ENCODE measurements around the gene YTHDC2.

The YTHDC2 gene

DNA sequence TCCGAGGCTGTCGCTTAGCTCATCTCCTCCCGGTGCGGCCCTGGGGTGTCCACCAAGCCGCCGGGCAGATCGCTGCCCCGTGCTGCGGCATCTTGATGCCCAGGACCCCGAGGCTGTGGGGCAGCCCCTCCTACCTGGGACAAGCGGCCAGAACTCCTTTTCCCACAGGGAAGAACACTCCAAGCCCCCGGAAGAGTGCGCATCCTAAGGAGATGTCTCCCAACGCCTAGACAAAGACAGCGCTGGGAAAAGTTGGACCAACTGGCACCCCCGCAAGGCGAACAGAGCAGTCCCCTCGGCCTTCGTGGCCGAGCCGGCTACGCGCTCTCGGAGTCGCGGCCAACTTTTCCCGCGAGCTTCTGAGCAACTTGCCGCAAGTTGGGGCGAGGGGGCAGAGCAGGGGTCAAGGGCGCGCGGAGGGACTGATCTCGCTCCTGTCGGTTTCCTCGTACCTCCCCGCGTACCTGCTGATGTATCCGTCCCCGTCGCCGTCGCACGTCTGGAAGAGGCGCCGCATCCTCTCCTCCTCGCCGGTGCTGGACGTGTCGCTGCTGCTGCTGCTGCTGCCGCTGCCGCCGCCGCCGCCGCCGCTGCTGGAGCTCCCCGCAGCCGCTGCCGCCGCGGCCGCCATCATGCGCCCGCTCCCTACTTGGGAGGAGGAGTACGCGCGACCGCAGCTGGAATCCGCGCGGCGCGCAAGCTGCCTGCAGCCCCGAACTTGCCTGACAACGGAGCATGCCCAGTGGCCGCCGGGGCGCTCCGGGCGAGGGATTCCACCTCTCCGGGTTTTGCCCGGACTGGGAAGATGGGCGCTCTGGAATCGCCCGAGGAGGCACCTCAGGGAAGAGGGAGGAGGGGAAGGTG is 25.5 kb upstream of the YTHDC2 start, which contains the start of gene MCC:
MCC (minus strand) TSS at position 673 of the 864 bp plus-strand sequence.
- TF ChIP-seq ZBTB7A (IDR thresholded peaks at IDR 0.05; ENCODE audit: low read depth) = peak; percentile 24; the same call in 1 of the 2 replicates
- TF ChIP-seq YY1 (IDR thresholded peaks at IDR 0.05; ENCODE audit: low read depth) = peak; percentile 86
- no peak for TF ChIP-seq FOXM1 (IDR thresholded peaks at IDR 0.05; ENCODE audit: borderline replicate concordance, low read depth)
- TF ChIP-seq EGR1 (IDR thresholded peaks at IDR 0.05) = no peak
- peak; percentile 48; the same call in 1 of the 2 replicates for TF ChIP-seq TAF1 (IDR thresholded peaks at IDR 0.05; ENCODE audit: low read depth)
- TF ChIP-seq EP300 (IDR thresholded peaks at IDR 0.05; ENCODE audit: borderline replicate concordance) = 0 out of 2 replicates have a peak, but pooled peaks have one; percentile 23
- TF ChIP-seq, protein P1, sequence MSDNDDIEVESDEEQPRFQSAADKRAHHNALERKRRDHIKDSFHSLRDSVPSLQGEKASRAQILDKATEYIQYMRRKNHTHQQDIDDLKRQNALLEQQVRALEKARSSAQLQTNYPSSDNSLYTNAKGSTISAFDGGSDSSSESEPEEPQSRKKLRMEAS (IDR thresholded peaks at IDR 0.05) = peak; percentile 35
- TF ChIP-seq, protein P2, sequence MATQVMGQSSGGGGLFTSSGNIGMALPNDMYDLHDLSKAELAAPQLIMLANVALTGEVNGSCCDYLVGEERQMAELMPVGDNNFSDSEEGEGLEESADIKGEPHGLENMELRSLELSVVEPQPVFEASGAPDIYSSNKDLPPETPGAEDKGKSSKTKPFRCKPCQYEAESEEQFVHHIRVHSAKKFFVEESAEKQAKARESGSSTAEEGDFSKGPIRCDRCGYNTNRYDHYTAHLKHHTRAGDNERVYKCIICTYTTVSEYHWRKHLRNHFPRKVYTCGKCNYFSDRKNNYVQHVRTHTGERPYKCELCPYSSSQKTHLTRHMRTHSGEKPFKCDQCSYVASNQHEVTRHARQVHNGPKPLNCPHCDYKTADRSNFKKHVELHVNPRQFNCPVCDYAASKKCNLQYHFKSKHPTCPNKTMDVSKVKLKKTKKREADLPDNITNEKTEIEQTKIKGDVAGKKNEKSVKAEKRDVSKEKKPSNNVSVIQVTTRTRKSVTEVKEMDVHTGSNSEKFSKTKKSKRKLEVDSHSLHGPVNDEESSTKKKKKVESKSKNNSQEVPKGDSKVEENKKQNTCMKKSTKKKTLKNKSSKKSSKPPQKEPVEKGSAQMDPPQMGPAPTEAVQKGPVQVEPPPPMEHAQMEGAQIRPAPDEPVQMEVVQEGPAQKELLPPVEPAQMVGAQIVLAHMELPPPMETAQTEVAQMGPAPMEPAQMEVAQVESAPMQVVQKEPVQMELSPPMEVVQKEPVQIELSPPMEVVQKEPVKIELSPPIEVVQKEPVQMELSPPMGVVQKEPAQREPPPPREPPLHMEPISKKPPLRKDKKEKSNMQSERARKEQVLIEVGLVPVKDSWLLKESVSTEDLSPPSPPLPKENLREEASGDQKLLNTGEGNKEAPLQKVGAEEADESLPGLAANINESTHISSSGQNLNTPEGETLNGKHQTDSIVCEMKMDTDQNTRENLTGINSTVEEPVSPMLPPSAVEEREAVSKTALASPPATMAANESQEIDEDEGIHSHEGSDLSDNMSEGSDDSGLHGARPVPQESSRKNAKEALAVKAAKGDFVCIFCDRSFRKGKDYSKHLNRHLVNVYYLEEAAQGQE (IDR thresholded peaks at IDR 0.05; ENCODE audit: low read depth) = no peak
- TF ChIP-seq TEAD4 (IDR thresholded peaks at IDR 0.05) = peak; percentile 69
- no peak for TF ChIP-seq CEBPB (IDR thresholded peaks at IDR 0.05)

DNA sequence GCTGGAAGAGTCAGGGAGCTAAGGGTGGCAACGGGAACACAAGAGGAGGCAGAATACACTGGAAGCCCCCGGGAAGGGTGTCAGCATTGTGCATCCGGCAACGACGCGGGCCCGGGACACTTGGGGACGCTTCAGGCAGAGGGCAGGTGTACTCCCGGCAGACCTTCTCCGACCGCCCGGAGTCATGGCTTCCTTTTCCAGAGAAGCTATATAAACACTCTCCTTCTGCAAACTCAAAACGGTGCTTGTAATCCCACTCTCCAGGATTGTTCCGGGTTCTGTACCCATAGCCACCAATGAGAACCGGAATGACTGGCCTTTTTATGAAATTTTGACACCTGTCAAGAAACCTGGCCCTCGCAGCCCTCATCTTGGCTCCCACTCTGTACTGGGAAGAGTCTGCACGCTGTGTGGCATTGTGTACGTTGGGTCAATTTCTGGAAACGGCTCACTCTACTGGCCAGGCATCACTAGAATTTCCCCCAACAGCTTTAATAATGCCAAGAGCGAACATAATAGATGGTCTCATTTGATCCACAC is 24.8 kb upstream of the YTHDC2 start:
- no peak for TF ChIP-seq NFIC (IDR thresholded peaks at IDR 0.05)
- TF ChIP-seq YY1 (IDR thresholded peaks at IDR 0.05; ENCODE audit: low read depth) = no peak
- TF ChIP-seq FOXM1 (IDR thresholded peaks at IDR 0.05; ENCODE audit: borderline replicate concordance, low read depth) = no peak
- no peak for TF ChIP-seq ZBTB7A (IDR thresholded peaks at IDR 0.05; ENCODE audit: low read depth)
- no peak for TF ChIP-seq CEBPB (IDR thresholded peaks at IDR 0.05)
- no peak for TF ChIP-seq TCF12 (IDR thresholded peaks at IDR 0.05; ENCODE audit: low read depth)
- TF ChIP-seq EP300 (IDR thresholded peaks at IDR 0.05; ENCODE audit: borderline replicate concordance) = no peak; the same call in 1 of the 2 replicates
- TF ChIP-seq CREB1 (IDR thresholded peaks at IDR 0.05; ENCODE audit: low read depth) = no peak
- no peak for TF ChIP-seq TEAD4 (IDR thresholded peaks at IDR 0.05)
- no peak for TF ChIP-seq RAD21 (IDR thresholded peaks at IDR 0.05; ENCODE audit: low read depth)
- TF ChIP-seq, protein P2 (IDR thresholded peaks at IDR 0.05; ENCODE audit: low read depth) = no peak
- no peak for TF ChIP-seq EGR1 (IDR thresholded peaks at IDR 0.05)
- TF ChIP-seq, protein P3, sequence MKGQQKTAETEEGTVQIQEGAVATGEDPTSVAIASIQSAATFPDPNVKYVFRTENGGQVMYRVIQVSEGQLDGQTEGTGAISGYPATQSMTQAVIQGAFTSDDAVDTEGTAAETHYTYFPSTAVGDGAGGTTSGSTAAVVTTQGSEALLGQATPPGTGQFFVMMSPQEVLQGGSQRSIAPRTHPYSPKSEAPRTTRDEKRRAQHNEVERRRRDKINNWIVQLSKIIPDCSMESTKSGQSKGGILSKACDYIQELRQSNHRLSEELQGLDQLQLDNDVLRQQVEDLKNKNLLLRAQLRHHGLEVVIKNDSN (IDR thresholded peaks at IDR 0.05) = no peak
- no peak for TF ChIP-seq TAF1 (IDR thresholded peaks at IDR 0.05; ENCODE audit: low read depth)

DNA sequence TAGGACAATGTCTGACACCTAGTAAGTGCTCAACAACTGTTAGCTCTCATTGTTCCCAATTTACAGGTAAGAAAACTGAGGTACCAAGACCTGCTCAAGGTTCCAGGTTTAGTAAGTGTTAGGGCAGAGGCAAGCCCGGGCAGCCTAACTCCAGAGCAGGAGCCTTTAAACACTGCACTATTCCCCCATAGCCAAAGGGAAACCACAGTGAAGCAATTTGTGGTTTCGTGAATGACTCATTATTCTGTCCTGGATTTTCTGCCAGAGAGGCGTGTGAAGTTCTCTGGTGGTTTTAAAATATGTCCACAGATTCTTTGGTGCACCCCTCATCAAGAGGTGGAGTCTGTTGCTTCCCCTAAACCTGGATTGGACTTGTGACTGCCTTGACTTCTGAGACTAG is 24.2 kb upstream of the YTHDC2 start:
- TF ChIP-seq CEBPB (IDR thresholded peaks at IDR 0.05) (no peak), RAD21 (IDR thresholded peaks at IDR 0.05; ENCODE audit: low read depth) (no peak), TEAD4 (IDR thresholded peaks at IDR 0.05) (0 out of 2 replicates have a peak, but pooled peaks have one; percentile 28), ZBTB7A (IDR thresholded peaks at IDR 0.05; ENCODE audit: low read depth) (no peak)
- TF ChIP-seq, protein P3 (IDR thresholded peaks at IDR 0.05) = no peak

DNA sequence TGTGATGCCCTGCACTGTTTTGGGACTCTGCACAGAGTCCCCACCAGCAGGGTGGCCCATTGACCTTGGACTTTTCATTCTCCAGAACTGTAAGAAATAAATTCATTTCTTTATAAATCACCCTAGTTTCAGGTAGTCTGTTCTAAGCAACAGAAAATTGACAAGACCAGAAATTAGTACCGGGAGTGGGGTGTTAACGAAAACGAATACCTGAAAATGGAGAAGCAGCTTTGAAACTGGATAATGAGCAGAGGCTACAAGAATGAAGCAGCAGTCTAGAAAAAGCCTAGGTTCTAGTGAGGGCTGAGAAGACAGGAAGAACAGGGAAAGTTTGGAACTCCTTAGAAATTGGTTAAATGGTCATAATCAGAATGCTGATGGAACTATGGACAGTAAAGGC is 23.2 kb upstream of the YTHDC2 start:
- TF ChIP-seq RAD21 (IDR thresholded peaks at IDR 0.05; ENCODE audit: low read depth) (no peak), CREB1 (IDR thresholded peaks at IDR 0.05; ENCODE audit: low read depth) (no peak), TEAD4 (IDR thresholded peaks at IDR 0.05) (no peak), ZBTB7A (IDR thresholded peaks at IDR 0.05; ENCODE audit: low read depth) (no peak), TCF12 (IDR thresholded peaks at IDR 0.05; ENCODE audit: low read depth) (no peak), YY1 (IDR thresholded peaks at IDR 0.05; ENCODE audit: low read depth) (no peak), EP300 (IDR thresholded peaks at IDR 0.05; ENCODE audit: borderline replicate concordance) (no peak), TAF1 (IDR thresholded peaks at IDR 0.05; ENCODE audit: low read depth) (no peak), CEBPB (IDR thresholded peaks at IDR 0.05) (no peak), EGR1 (IDR thresholded peaks at IDR 0.05) (no peak)
- TF ChIP-seq, protein P2 (IDR thresholded peaks at IDR 0.05; ENCODE audit: low read depth) = no peak
- TF ChIP-seq, protein P1 (IDR thresholded peaks at IDR 0.05) = no peak
- TF ChIP-seq, protein P3 (IDR thresholded peaks at IDR 0.05) = no peak
